GM10266 (cell line): Measurements from ENCODE around the gene GNAQ.

Source experiments
- DNase-seq: peaks from one replicate; pipeline ENCODE4 v3.0.0; 2012; ENCODE audit errors: extremely low spot score
- TF ChIP-seq, protein P1 (sequence below): IDR thresholded peaks from 2 replicates; pipeline ENCODE4 v1.5.1; 2012; ENCODE audit warnings: mild to moderate bottlenecking, low read depth; ENCODE audit not compliant: control insufficient read depth, insufficient read depth; ENCODE audit errors: missing control alignments

The GNAQ gene

DNA sequence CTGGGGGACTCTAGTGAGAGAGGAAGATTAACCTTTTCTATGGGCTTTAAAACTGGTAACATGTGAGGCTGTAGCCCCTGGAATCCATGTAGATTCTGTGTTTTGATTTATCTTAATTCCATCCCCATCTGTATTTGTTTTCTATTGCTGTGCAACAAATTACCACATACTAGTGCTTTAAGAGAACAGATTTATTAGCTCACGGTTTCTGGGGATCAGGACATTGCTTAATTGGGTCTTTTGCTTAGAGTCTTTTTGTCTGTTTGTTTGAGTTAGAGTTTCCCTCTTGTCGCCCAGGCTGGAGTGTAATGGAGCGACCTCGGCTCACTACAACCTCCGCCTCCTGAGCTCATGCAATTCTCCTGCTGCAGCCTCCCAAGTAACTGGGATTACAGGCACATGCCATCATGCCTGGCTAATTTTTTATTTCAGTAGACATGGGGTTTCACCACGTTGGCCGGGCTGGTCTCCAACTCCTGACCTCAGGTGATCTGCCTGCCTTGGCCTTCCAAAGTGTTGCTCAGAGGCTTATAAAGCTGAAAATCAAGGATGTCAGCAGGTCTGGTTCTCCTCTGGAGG, 353.6 kb downstream of the GNAQ start:
- TF ChIP-seq, protein P1, sequence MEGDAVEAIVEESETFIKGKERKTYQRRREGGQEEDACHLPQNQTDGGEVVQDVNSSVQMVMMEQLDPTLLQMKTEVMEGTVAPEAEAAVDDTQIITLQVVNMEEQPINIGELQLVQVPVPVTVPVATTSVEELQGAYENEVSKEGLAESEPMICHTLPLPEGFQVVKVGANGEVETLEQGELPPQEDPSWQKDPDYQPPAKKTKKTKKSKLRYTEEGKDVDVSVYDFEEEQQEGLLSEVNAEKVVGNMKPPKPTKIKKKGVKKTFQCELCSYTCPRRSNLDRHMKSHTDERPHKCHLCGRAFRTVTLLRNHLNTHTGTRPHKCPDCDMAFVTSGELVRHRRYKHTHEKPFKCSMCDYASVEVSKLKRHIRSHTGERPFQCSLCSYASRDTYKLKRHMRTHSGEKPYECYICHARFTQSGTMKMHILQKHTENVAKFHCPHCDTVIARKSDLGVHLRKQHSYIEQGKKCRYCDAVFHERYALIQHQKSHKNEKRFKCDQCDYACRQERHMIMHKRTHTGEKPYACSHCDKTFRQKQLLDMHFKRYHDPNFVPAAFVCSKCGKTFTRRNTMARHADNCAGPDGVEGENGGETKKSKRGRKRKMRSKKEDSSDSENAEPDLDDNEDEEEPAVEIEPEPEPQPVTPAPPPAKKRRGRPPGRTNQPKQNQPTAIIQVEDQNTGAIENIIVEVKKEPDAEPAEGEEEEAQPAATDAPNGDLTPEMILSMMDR: no peak
- DNase-seq: no peak

DNA sequence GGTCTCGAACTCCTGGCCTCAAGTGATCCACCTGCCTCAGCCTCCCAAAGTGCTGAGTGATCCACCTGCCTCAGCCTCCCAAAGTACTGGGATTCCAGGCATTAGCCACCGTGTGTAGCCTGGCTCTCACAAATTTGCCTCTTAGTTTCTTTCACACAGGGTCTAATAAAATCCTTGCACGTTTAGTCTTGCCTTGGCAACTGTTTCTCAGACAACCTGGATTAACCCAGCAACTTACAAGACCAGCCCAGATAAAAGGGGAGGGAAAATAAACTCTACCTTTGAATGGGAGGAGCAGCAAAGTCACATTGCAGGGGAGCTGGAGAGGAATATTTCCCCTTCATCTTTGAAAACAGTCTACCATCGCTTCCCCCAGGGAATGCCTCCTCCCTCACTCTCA, 354.2 kb downstream of the GNAQ start:
- TF ChIP-seq, protein P1: no peak
- no peak for DNase-seq

DNA sequence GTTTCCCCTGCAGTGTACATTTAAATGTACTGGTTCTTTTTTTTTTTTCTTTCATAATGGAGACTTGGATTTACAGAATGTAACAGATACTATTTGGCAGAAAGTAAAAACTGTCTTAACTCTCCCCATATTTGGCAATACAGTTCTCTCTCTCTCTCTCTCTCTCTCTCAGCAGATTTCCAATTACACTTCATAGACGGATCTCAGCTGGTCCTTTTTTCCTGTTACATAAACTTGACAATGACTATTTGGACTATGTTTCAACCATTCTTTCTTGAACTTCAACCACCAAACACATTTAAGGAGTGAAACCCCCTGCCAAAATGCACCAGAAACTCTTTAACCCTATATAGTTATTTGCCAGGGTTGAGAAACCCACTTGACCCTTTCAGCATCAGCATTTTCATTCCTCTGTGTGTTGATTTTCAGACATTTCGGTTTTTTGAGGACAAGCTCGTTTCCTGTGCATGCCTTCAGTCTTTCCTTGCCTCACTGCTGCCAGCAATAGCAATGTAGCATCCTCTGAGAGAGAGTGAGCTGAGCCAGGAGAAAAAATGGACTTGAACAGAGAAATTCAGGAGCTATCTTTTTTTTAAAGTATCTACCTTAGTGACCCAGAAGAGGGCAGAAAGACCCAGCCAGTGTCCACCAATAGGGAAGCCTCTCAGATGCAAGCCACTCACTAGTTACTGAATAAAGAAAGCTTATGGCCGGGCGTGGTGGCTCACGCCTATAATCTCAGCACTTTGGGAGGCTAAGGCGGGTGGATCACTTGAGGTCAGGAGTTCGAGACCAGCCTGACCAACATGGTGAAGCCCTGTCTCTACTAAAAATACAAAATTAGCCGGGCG, 357.4 kb downstream of the GNAQ start:
- no peak for DNase-seq
- TF ChIP-seq, protein P1: no peak

DNA sequence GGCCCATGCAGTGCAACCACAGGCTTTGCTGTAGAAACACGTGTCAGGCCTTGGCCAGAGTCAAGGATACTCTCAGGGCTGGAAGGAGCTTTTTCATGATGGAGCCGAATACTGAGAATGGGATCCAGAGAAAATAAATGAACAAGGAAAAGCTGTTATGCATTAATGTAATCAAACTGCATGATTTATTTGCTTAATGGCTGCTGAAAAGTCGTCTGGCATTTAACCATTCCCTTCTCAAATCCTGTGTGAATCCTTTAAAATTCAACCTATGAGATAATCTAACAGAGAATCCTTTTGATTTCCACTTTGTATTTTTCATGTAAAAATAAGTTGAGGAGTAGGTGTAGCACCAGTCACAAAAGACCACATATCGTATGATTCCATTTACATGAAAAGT, 359.4 kb downstream of the GNAQ start:
- TF ChIP-seq, protein P1: no peak
- DNase-seq: no peak

DNA sequence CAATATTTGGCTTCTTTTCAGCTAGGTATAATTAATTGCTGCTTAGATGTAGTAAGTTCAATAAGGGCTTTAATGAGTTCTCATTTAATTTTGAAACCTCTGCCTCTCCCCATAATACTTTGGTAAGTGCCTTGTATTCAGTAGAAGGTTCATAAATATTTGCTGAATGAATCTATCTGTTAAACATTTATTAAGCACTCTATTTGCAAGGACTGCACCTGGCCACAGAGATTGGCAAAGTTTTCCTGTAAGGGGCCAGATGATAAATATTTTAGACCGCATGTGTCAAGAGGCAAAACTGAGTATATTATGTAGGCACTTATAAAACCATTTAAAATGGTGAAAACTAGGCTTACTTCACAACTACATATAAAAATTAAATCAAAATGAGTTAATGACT, 364.5 kb downstream of the GNAQ start:
- DNase-seq: no peak
- TF ChIP-seq, protein P1: no peak
